ENCODE measurements around the gene PRRX2.
A peak's percentile ranks its signal among the peaks of the same experiment; 100 is the strongest.

The PRRX2 gene

DNA sequence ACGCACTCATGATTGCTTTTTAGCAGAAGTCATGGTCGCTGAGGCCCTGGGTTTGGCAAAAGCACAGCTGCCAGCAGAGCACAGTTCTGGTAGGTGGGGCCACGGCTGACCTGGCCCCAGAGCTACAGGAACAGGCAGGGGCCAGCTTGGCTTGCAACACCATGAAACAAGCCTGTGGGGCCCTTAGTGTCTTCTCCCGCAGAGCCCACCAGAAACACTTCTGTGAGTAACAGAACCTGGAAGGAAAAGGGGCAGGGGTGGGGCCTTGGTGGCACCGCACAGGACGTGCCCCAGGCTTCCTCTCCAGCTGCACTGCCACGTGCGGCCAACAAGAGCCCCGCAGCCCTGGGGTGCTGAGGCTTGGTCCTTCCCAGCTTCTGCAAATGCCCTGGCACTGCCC, 28.3 kb upstream of the PRRX2 start:
- DNase-seq = no peak

DNA sequence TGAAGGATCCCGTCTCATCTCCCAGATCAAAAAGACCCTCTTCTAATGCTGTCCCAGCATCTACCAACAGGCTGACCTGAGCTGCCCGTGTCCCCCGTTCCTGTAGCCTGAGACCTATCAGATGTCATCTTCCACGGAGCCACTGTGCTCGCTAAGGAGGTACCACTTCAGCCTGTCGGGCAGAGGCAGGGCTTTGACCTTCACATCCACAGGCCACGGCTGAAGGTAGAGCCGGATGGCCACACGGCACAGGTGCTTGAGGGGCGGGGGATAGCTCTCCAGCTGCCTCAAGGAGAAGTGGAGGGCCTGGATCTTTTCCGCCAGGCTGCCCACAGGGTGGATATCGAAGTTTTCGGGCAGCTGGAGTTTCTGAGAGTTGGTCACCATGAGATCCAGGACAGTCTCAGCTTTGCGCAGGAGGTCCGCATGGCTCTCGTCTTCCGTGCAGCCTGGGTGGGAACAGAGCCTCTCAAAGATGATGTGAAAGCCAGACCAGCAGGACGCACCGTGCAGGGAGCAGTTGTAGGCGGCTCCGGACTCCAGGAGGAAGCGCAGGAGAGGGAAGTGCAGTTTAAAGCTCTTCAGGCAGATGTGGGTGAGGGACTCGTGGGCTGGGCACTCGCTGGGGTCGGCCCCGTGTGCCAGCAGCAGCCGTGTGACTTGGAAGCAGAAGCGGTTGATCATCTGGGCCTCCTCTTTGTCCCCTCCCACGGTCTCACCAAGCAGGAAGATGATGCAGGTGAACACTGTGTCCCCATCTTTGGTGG, 27.6 kb upstream of the PRRX2 start:
- DNase-seq = no peak

DNA sequence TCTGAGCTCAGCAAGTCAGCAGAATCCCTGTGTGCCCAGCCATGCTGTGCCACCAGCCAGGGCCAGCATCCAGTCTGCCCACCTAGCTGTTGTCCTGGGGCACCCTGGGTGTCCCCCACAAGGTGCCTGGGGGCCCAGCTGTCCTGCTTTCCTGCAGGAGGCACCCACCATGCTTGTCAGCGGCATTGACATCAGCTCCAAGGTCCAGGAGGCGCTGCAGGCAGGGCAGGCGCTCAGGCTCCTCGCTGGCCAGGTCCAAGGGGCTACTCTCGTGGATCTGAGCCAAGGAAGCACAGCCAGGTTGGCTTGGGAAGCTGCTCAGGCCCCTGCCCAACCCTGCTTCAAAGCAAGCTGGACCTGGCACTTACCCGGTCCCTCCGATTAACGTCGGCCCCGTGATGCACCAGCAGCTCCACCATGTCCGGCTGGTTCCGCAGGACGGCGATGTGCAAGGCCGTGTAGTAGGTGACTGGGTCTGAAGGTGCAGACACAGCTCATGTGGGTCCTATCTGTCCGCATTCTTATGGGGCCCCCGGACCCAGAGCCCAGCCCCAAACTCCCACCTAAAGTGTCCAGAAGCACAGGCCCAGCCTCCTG, 26.3 kb upstream of the PRRX2 start:
- DNase-seq = no peak

DNA sequence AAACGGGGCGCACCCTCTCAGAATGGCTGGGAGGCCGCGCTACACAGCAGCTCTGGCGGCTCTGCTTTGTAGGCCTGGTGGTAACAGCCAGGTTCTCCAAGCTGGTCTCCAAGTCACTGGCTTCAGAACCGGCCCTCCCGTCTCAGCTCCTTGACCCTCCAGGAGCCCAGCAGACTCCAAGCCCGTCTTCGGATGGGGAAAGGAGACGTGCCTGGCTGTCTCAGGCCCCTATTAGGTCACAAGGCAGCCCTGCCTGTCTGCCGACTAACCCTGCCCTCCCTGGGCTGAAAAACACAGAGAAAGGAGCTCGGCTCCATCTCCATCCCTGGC, 25.7 kb upstream of the PRRX2 start:
- no peak for DNase-seq

DNA sequence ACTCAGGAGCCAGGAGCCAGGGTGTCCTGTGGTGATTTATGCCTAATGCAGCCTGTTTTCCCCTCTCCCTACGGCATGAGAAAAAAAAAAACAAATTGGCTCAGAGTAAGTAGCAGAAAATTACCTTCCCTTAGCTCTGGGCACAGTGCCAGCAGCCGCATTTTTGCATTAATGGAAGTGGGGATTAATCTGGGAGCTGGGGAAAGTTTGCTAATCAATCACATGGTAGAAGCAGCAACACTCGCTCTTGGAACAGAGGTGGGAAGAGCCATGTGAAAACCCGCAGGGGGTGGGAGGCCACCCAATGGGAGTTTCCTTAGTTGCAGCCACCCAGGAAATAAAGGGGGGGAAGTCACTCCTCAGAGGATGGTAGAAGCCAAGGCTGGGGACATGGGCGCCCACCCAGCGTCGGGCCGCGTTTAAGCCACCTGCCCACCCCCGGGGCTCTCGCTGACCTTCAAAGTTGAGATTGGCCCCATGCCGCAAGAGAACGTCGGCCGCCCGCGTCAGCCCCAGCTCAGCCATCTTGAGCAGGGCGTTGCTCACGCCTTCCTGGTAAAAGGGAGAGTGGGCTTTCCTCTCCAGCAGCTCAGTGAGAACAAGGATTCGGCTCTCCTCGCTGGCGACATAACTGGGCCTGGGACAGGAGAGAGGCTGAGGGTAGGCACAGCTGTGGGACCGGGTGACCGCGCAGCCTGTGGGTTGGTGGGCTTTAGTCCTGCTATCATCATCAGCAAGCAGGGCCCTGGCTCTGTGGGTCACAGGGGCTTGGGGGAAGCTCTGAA, 25.2 kb upstream of the PRRX2 start:
- DNase-seq = no peak

DNA sequence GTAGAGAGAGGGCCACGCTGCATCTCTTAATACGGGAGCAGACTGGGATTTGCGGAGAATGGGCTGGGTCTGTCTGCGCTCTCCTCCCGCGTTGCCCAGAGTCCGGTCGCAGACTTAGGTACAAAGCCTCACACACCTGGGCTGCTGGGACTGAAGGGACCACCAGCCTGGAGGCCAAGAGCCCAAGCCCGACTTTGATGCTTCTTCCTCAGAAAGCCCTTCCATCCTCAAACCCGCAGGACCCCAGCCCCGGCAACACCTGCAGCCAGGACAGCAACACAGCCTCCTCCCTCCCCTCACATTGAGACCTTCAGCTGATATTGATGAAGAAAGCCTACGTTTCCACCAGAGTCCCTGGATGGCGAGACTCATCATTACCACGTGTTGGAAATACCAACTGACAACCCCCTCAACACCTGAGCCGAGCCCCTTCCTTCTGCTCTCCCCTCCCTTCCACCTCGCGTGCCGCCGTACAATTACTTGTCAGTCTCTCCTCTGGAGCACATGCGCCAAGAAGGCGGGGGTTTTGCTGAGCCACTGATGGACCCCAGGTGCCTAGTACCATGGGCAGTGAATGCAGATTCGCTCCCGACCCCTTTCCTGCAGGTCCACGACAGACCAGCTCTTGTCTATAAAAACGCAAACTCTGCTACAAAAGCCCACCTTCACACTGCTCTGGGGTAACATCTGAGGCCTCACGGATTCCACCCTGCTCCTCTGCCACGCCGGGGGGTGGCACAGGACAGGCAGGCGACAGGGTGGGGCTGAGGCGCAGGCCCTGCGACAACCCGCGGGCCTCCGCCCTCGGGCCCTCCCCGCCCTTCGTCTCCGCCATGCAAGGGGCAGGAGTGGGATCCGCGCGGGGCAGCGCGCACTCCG, 24.3 kb upstream of the PRRX2 start:
- DNase-seq = no peak

DNA sequence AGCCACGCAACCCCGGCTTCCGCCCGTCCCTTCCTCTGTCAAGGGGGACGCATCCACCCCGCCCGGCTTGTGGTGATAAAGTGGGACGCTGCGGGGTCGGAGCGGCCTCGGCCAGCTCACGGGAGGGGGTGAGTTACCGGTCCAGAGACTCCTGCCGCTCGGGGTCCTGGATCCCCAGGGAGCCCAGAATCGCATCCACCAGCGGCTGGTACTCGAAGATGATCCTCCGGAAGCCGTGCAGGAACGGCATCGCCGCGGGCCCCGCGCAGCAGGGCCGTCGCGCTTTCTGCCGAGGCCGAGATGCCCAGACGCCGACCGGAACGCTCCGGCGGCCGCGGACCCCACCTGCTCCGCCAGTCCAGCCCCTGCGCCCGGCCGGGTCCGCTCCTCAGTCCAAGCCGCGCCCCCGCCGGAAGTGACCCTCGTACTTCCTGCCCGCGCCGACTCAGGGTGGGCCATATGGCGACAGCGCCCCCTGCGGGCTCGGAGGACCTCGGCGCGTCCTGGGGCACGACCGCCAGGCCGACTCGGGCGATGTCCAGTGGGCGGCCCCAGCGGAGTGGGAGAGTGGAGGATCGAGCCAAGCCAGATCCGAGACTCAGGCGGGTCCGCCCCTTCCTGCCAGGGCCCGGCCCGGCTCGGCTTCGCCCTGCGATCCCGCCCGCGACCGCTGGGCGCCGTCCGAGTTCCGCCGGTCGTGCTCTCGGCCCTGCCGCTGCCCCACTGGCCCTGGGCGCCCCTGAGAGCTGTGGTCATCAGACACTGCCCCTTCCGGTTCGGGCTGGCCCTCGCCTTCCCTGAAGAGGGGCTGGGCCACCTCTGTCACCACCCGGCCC, 23.5 kb upstream of the PRRX2 start, which contains the start of gene ASB6:
ASB6 (minus strand) TSS at position 402 of the 836 bp plus-strand sequence; CDS start at position 250, 152 bp downstream.
- DNase-seq = peak; percentile 83 to 91

DNA sequence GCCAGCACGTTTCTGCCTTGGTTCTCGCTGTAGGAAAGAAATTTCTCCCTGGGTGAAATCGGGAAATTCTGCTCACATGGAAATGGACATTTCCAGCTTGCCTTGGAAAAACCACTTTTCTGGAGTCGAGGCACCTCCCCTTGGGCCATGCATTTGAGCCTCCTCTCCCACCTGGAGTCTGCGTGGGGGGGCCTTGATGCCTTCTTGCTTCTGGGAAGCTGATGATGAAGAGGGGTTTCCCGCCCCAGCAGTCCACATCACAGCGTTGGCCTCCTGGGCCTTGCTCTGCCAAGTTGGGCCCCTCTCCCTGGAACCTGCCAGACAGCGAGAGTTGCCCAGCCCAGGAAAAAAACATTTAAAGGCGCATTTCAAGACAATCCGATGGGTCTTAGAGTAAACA, 21.7 kb upstream of the PRRX2 start:
- no peak for DNase-seq

DNA sequence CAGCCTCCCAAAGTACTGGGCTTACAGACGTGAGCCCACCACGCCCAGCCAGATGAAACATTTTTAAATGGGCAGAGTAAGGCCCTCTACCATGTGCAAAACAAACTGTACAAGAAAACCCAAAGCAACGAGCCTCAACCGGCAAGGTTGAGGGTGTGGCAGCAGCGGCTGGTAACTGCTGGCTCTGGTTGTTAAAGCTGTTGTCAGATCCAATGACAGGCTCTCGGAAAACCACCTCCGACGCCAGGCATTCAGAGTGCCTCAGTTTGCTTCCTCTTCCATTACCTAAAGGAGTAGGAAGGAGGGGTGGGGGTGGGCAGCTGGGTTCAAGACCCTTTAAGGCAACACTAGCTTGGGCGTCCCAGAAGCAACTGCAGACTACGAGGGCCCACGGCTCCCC, 21.1 kb upstream of the PRRX2 start:
- DNase-seq = no peak

DNA sequence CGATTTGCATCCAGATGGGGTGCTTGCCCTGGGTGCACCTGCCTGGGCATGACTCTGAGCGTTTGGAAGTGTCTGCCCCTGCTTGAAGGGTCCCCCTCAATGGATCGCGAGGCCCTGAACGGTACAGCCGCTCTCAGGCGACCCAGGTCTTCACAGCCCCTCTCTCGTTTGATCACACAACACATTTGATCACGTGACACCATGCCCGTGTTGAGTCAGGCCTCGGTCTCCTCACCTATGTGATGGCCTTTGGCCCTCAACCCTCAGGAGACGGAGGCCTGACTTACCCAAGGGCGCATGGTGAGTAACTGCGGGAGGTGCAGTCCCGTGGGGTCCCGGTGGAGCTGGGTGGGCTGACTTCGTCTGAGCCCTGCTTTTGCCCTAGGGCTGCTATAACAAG, 20.5 kb upstream of the PRRX2 start:
- DNase-seq = no peak

DNA sequence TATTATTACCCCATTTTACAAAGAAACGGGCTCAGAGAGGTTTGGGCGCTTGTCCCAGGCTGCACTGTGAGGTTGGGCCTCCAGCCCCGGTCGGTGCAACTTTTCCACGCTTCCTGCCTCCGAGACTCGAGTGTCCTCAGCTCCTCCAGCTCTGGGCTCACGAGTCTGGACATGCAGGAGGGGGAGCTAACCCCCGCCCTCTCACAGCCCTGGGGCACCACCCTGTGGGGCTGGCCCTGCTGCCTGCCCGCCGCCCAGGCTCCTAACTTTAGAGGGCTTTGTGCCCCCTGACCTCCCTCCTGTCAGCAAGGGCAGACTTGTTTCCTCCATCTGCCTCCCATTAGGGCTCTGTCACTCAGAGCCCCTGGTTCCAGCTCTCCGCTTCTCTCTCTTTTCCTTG, 19.2 kb upstream of the PRRX2 start:
- DNase-seq = no peak

DNA sequence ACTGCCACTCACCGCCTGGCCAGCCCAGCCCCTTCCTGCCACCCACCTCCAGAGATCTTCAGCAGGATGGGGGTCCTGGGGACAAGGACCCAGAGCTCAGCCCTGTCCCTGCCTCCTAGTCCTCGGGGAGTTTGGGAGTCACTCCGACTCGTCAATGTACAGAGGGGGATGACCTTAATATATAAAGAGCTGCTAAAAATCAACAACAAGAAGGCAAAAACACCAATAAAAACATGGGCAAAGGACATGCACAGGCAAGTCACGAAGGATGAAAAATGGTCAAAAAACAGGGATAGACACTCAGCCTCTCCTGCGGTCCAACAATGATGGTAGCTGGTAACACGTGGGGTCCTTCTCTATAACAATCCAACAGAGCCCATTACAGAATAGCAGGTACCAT, 18.8 kb upstream of the PRRX2 start:
- no peak for DNase-seq

DNA sequence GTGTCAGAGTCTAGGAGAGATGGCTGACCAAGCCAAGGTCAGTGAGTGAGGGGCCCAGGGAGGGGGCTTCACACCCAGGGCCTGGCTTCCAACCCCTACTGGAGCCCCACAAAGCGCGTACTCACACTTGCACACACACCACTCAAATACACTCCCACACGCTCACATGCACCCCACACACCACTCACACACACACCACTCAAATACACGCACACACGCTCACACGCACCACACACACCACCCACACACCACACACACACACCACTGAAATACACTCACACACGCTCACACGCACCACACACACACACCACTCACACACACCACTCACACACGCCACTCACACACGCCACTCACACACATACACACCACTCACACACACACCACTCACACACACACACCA, 17.8 kb upstream of the PRRX2 start:
- no peak for DNase-seq

DNA sequence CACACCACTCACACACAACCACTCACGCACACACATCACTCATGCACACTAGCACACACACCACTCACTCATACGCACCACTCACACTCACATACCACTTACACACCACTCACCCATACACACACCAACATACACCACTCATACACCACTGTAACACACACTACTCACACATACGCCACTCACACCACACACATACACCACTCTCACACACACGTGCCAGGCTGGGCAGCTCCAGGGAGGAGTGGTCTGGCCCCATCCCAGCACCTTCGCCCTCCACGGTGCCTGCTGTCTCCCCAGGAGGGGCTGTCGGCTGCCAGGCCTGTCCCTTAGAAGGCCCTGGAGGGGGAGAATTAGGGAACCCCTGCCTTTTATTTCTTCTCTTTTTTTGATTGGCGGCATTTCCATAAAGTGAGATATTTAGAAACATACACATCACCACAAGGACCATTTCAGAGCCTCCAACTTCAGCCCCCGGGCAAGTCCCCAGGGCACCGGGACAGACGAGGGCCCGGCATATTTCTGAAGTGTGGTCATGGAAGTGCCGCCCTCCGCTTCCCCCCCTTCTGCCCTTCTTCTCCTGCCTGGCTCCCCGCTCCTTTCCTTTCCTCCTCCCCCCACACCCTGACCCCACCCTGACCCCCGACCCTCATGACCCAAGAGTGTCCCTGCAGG, 17.2 kb upstream of the PRRX2 start:
- no peak for DNase-seq

DNA sequence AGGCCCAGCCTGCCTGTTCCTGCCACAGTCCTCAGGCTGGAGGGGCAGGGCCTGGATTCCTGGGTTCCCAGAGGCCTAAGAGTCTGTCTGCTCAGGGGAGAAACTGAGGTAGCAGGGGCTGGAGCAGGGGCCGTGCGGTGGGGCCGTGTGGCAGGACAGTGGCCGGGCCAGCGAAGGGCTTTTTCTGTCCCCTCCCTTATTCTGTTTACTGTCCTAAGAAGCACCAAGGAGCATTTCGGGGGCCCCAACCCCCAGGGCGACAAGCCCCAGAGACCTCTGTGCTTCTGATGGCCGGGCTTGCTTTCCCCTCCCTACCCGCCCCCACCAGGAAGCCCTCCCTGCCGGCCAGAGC, 16.7 kb upstream of the PRRX2 start:
- no peak for DNase-seq

DNA sequence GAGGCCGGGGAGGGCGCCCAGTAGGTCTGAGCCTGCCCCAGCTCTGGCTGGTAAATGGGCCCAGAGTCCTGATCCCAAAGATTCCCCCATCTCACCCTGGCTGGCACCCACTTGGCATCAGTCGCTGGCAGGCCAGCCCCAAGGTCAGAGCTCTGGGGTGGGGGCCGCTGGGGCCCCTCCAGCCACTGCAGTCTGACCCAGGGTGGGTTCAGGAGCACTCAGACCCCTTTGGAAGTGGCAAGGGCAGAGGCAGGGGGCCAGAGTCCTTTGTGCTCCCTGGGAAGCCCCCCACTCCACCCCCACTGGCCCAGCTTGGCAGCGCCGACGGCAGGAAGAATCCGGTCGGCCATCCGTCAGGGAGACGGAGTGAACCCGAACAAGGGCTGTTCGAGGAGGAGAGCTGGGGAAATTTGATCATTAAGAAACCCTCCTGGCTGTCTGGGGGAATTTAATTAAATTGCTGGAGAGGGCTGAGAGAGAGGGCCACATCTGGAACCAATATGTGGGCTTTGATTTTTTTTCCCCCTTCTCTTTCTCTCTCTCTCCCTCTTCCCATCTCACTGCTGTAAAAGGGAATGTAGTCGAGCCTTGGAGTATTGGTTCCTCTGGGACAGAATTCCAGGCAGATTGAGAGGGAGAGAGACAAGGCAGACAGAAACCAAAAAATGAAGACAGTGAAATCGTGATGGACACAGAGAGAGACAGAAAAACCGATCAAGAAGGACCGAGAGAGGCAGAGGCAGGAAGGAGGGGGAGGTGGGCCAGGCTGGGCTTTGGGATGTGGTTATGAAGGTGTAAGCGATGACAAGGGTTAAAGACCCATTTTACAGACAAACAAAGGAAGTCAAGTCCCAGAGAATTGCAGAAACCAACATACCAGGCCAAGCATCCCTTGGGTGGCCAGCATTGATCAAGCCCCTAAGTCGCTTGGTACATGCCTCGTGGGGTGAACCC, 15.4 kb upstream of the PRRX2 start:
- DNase-seq = no peak

DNA sequence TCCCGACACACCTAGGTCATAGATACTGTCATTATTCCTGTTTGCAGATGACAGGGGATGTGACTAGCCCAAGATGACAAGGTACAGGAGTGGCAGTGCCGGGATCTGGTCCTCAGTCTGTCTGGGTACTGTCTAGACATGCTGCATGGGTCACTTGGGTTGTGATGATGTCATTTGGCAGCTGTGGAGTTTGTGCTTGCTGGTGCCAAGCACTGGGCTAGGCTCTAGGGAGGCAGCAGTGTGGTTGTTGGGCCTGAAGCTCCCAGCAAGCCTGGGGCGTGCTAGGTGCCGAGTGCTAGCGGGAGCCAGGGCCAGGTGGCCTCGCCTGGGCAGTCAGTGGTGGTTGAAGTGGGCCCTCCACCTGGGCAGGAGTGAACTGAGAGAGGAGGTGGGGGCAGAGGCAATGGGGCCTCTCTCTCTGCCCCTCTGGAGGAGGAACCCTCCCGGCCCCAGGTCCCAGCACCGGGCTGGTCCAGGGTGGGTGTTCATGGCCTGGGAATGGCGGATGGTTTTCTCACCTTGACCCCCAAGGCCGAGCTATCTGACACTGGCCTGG, 14.7 kb upstream of the PRRX2 start:
- no peak for DNase-seq

DNA sequence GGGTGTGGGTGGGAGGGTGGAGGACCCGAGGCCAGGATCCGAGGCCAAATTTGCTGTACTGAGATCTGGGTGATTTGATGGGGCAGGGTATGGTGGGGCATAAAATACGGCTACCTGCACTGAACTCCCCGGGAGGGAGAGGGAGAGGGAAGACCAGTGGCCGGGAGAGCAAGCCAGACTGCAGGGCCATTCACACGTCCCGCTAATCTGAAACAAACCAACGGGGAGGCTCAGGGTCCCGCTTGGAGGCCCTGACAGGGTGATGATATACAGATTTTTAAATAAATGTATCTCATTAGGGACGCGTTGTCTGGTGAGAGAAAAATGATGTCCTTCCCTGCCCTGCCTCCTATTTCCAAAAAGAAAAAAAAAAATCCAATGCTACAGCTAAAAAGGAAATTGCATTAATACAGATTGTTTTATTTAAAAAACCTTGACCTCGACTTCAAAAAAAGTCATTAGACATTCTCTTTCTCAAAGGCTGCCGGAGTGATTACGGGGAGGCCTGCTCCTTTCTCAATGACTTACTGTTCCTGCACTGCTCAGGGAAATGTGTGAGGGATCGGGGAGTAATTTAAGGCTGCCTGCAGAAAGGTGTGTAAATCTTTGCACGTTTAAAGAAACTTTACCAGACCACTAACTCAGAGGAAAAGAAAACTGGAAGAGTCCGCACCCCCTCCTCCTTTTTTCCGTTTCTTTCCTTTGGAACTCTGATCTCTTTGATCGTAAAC, 11.5 kb upstream of the PRRX2 start:
- no peak for DNase-seq

DNA sequence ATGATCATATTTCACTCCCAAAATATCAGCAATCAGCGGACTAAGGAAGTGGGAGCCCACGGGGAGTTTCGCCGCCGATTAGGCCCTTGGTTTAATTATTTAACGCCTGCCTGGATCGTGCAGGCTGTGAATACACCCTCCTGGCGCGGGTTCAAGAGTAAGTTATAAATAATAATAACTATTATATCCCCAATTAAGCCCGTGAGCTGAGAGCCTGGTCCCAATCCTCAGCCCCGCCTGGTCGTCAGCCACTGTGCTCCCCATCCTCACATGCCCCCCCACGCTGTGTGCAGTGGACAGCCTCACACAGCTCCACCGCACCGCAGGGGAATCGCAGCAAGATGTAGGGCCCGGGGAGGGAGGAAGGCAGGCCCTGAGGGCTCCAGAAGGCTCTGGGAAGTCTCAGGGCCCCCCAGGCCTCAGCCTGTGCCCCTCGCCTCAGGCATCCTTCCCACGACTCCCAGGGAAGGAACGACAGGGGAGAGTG, 10.8 kb upstream of the PRRX2 start:
- DNase-seq = no peak

Measured in NCI-H1930 (cell line).